ENCODE results near the gene MYL12A.
"Not testable (repeated sequence)": the region's sequence is repeated elsewhere in the genome, so short reads cannot be mapped to it uniquely, and the experiment has no call there.

- not testable (repeated sequence) for TF ChIP-seq BHLHE40 (IDR thresholded peaks at IDR 0.05; ENCODE audit: borderline replicate concordance); HDGF (IDR thresholded peaks at IDR 0.05; ENCODE audit: borderline replicate concordance); ARNT (IDR thresholded peaks at IDR 0.05); ELF4 (IDR thresholded peaks at IDR 0.05); FOXK2 (IDR thresholded peaks at IDR 0.05); FOXA1 (IDR thresholded peaks at IDR 0.05); LEF1 (IDR thresholded peaks at IDR 0.05; ENCODE audit: borderline replicate concordance); FOXM1 (IDR thresholded peaks at IDR 0.05; ENCODE audit: borderline replicate concordance); NFRKB (IDR thresholded peaks at IDR 0.05)
- TF ChIP-seq, protein P1, sequence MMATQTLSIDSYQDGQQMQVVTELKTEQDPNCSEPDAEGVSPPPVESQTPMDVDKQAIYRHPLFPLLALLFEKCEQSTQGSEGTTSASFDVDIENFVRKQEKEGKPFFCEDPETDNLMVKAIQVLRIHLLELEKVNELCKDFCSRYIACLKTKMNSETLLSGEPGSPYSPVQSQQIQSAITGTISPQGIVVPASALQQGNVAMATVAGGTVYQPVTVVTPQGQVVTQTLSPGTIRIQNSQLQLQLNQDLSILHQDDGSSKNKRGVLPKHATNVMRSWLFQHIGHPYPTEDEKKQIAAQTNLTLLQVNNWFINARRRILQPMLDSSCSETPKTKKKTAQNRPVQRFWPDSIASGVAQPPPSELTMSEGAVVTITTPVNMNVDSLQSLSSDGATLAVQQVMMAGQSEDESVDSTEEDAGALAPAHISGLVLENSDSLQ (IDR thresholded peaks at IDR 0.05): not testable (repeated sequence)
Observed at GRCh38 chr18:3277643-3278213, 30.1 kb downstream of the MYL12A start.

Measured in HEK293T (cell line).